ENCODE data around the gene RNF220.
"Not testable (repeated sequence)": the region's sequence is repeated elsewhere in the genome, so short reads cannot be mapped to it uniquely, and the experiment has no call there.

Gene RNF220

DNA sequence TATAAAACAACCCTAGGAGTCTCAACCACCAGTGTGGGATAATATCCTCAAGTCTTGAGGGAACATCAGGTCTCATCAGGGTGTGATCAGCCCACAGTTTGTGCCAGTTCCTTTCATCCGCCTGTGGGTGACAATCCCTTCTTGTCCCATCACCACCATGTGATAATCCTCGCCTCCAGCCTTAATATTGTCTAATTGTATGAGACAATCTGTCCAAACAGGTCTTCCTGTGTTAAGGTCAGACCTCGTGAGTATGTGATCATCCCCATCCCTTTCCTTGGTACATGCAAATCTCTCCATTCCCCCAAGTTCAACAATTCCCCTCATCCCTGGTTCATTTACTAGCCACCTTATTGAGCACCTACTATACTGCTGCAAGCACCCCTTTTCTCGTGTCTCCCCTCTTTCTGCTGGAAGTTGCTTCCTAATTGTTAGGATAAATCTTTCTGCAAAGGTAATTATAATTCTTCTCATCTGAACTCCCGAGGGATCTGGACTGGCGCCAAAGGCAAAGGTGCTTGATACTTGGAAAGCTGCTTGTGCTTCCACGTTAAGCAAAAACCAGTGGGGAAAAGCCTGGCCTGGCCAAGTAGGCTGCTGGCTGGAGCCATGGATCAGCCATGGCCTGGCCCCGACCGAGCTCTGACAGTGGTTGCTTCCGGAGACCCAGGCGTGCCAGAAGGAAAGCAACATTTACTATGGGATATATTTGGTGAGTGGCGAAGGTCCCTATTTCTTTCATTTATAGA is 92.5 kb downstream of the RNF220 start:
- DNase-seq, result no peak

DNA sequence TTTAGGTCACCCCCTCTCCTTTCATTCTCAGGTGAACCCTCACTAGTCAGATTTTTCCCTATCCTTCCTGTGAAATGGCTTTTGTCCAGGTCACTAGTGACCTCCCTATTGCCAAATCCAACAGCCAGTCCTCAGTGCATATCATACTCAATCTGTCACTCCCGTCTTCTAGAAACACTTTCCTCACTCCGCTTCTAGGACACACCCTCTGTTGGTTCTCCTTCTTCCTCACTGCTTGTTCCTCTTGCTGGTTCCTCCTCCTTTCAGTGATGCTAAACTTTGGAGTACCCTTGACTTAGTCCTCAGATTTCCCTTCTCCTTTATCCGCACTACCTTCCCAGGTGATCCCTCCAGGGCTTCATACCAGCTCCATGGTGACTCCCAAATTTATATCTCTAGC is 94.3 kb downstream of the RNF220 start:
- DNase-seq, result no peak

DNA sequence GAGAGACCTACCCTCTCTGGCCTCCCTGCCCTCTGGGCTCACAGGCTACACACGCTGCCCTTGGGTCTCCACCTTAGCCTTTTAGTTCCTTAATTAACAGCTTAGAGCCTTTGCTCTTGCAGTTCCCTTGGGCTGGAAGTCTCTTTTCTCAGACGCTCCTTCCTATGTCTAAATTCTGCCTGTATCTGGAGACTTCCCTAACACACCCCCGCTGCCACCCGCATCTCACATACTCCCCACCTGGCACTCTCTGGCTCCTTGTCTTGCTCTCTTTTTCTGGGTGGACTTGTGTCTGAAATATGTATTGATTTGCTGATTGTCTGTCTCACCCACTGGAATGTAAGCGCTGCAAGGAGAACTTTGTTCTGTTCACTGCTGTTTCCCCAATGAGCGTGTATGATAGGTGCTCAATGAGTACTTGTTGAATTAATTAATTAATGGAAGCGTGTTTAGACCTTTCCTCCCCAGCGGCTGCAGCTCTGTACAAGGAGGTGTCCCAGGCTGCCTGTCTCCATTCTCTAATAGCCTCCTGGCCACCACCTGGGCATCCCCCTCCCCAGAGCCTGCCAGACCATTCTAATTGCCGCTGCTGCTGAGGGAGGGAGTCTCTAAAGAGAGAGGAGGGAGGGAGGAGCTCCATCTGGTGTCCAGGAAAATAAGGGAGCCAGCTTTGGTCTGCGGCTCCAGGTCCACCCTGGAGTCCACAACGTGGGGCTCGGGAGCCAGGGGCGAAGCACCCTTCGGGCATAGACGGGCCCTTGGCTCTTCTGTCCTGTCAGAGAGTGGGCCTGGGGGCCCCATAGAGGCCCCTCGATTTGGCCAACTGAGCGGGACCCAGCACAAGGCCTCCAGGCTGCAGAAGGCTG is 95.4 kb downstream of the RNF220 start:
- DNase-seq, result no peak

DNA sequence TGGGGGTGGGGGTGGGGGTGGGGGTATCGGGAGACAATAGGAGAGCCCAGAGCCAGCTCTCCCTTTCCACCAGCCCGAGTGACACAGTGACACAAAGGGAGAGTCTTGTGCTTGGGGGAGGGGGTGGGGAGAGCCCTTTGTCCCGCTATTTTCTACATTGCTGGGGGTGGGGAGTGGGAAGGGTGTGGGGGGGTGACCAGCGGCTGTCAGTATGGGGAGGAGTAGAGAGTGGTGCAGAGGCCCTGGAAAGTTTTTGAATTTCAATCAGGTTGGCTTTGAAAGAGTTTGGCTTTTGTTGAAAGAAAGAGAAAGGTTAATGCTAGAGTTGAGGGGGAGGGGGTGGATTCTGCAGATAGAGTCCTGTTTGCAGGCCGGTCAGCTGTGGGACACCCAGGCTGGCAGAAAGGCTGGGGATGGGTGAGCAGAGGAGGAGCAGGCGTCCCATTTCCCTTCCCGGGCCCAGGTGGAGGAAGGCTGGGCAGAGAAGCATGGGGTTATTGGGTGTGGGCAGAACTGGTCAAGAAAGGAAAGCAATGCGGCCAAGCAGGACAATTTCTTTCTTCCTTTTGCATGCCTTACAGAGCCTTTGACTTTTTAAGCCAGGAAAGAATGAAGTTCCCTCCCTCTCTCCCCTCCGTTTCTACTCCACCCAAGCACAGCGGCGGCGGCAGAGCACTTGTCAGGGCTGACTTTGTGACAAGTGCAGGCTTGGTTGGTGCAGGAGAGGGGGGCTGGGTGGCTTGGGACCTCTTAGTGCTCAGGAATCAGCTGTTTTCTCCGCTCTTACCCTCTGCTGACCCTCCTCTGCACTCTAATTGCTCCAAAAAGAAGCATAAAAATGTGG is 96.2 kb downstream of the RNF220 start:
- no peak for DNase-seq

DNA sequence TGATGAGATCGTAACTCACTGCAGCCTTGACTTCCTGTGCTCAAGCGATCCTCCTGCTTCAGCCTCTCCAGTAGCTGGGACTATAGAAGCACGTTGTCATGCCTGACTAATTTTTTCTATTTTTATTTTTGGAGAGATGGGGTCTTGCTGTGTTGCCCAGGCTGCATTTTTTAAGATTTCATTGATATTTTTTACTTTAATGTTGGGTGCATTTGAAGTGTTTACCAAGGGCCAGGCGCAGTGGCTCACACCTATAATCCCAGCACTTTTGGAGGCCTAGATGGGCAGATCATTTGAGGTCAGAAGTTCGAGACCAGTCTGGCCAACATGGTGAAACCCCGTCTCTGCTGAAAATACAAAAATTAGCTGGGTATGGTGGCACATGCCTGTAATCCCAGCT is 97.8 kb downstream of the RNF220 start:
- DNase-seq, result not testable (repeated sequence)

DNA sequence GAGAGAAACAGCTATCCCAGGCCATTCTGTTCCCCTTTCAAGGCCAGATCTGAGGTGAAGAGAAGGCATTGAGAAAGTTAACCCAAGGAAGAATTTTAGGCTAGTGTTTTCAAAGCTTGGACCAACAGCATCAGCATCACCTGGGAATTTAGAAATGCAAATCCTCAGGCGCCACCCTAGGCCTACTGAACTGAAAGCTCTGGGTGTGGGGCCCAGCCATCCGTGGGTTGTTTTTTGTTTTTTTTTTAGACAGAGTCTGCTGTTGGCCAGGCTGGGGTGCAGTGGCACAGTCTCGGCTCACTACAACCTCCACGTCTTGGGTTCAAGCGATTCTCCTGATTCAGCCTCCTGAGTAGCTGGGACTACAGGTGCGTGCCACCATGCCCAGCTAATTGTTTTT is 98.6 kb downstream of the RNF220 start:
- DNase-seq, result no peak

DNA sequence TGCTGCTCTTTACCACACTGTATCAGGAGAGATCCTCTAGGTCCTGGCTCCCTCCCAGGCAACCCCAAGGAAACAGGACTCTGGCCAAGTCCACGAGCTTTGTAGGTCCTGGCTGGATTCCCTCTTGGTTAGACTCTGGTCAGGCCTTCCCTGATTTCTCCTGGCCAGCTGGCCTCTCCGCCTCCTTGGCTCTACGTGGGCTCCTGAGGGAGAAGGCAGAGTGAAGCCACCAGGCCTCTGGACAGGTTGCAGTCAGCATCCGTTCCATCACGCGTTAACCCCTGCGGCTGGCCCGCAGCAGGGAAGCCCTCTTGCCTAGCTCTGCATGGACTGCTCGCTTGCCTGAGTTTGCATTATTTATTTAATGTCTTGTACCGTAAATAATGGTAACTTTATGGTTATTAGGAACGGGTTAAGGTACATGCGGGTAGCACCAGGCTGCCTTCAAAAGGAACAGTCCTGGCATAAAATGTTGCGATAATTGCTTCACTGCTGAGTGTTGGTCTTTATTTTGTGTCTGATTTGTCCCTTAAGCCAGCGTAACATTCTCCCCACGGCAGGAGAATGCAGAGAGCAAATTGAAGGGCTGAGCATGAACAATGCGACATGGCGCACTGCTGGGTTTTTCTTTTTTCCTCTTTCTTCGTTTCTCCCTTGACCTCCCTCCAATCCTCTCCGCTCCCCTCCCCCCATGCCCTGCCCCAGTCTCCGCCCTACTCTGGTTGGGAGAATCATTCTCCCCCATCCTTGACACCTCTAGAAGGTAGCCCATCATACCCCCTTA is 100.3 kb downstream of the RNF220 start:
- DNase-seq, result no peak

DNA sequence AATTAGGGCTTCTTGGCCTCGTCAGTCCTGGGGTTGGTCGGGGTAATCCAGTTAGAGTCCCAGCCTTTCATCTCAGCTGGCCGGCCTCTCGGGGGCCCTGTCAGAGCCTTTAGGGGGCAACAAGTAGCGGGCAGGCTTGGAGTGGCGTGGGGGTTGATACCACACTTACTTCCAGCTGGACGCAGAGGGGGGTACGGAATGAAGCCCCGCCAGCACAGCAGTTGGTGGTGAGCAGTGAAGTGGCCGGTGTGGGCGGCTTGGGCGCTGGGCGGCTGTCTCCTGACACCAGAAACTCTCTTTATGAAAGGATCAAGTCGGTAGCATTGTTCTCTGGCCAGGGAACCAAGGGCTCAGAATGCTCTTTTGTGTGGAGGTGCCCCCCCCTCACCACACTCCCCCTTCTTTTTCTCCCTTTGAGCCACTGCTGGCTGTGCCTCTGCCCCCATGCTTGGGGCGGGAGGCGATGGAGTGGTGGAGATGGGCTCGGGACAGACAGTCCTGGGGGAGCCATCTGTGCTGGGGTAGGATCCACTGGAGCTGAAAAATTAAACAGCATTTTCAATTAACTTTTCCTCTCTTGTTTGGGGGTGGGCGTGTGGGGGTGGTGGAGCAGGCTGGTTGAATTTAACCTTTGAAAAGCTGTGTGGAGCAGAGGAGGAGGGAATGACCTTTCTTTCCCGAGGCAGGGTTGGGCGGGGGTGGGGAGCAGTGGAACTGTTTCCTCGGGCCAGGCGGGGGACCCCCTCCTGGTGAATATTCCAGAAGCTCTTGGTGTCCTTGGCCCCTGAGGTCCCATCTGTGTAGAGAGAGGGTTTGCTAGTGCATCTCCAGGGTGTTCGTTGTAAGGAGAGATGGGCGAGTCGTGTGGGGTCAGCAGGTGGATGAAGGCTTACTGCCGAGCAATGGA is 102.7 kb downstream of the RNF220 start:
- DNase-seq, result no peak

DNA sequence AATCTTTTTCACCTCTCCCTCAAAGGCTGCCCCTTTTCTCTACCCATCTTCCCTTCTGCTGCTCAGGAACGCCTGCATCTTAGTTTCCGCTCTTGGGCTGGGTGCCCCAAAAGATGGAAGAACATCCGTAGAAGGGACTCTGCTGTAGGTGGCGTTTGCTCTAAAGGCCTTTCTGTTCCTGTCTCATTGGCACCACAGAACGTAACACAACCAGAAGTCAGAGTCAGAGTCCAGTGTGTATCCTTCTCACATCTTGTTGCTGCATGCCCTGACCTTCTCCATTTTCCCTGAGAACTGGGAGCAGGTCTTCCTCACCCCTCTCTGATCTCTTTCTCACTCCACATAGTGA is 103.3 kb downstream of the RNF220 start:
- no peak for DNase-seq

DNA sequence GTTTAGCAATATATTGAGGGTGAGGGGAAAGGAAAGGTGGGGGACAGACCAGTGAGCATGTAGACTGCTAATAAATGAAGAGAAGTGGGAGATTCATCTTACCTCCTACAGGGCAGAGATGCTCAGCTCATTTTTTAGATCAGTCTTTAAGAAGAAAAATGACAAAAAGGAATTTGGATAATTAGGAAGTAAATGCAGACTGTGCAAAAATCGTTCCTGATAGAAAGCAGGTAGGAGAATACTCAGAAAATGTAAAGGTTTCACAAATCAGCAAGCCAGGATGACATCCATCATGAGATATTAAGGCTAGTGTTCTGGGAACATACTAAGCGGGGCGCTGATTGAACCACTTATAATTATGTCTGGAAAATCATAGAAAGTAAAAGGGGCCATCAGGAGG is 106.3 kb downstream of the RNF220 start:
- no peak for DNase-seq

DNA sequence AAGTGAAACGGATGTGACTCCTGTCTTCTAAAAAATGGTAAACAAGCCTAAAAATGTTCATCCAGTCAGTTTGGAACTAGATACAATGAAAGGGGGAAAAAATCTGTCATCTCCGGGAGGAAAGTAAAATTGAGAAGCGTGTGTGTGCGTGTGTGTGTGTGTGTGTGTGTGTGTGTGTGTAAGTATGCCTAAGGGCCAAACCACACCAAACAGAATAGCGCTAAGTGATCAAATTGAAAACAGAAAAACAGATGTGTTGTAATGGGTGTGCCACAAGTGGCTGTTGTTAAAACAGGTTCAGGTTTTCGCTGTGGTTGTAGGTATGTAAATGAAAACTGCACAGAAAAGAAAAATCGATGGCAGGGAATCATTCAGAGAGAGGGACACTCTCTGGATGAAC is 106.7 kb downstream of the RNF220 start:
- peak in 1 of 2 donors; percentile 28 for DNase-seq

DNA sequence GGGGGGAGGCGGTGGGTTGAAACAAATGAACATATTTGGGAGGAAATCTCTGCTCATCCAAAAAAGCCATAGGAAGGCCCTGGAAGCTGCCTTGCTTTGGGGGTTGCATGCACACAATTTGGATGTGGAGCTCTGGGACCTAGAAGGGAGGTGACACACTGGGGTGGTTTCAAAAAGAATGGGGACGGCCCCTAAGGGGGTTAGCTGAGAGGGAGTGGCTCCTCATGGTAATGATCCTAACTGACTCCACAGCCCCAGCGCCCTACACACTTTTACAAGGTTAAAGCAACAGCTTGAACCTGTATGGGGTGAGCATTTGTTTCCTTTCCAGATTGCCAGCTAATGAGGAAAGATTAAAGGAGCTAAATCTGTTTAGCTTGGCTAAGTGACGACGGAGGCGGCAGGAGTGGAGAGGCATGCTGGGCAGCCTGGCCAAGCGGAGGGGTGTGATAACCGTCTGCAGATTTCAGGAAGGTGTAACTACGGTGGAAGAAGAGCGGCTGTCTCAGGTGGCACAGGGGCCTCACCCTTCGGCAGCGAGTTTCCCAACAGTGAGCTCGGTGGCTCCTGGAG is 107.3 kb downstream of the RNF220 start:
- peak in 1 of 2 donors; percentile 20 for DNase-seq

DNA sequence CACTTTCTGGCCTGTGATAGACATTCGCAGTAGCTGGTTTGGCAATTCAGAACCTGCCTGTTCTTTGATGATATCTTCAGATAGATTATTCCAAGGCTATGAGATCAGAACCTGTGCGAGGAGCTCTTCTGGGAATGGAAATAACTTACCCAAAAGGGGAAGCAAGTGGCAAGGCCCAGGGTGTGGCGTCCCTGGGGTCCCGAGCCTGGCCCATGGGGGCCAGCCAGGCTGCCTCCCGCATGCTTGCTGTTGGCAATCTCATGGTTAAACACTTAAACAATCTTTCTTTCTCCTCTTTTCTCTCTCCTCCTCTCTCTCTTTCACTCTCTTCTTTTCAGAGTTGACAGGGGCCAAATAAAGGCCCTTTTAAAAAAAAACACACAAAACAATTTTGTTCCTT is 108.1 kb downstream of the RNF220 start:
- DNase-seq, result no peak

DNA sequence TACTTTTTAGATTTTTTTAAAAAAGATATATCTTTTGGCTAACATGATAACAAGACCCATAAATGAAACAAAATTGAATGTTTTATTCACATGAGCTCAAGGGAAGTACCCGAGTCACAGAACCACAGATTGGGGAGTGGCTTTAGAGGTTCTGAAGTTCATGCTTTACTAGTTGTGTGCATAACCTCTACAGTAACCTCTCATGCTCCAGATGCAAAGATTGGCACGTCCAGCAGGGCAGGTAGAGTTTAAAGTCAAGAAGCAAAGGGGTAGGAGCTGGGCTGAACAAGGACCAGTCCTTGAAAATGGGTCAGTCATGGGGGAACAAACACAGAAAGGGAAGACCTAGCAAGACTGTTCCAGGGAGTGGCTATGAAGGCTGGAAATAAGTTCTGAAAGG is 109.6 kb downstream of the RNF220 start:
- DNase-seq, result no peak

DNA sequence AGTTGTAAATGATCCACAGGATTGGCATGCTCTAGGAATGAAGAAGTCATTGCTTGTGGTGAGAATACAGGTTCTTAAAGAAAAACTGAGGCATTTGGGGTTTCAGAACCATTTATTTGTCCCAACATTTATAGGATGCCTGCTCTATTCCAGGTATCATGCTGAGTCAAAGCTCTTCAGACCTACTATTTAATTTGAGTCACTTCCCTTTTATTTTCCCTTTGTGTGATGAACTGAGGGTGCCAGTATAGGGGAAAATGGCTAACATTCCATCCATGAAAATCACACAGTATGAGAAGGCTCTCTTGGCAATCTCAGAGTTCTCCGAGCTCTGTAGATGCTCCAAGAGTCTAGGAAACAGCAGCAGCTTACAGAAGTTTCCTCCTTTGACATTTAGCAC is 110.4 kb downstream of the RNF220 start:
- no peak for DNase-seq

DNA sequence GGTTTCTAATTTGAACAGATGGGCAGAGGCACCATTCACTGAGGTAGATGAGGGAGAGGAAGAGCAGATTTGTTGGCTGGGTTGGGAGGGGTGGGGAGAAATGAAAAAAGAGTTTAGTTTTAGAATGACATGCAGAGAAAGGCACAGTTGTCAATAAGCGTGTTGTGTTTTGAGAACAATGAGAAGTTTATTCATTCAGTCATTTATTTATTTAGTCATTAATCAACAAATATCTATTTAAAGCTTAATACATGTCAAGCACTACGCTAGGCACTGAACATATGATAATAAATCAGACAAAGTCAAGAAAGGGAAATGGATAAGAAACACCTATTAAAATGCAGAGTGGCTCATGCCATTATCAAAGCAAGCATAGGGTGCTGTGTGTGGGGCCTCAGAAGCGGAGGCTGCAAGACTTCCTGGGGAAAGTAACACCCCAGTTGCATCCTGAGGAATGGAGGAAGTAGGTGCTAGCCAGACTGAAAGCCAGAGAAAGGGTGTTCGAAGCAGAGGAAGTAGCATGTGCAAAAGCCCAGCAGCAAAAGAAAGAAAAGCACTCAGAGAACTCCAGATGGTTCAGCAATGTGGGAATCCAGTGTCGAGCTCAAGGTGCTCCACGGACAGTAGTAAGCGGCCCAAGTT is 114.1 kb downstream of the RNF220 start:
- DNase-seq, result no peak

DNA sequence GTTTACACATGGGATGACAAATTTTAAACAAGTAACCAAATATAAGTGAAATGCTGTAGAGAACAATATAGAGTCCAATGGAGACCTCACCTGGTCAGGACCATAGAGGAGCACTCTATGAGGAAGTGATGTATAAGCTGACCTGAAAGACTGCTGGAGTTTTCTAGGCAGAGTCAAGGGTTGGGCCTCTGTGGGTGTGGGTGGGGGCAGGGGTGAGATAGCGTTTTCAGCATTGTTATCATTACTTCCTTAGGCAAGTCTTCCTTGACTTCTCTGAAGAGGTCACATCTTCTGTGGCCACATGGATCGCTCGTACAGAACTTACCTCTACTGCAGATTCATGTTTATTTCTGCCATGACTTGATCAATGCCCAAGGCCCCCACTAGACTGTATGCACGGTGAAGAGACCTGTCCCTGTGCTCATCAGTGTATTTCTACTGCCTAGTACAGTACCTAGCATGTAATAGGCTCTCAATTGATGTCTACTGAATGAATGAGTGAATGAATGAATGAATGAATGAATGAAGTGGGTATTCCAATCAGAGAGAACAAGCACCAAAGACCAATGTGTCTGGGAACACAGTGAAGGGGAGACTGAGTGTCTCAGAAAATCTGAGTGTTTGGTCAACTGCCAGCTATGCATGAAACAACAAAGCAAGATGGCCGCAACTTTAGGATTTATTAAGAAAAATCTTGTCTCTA is 116.5 kb downstream of the RNF220 start:
- DNase-seq, result no peak

DNA sequence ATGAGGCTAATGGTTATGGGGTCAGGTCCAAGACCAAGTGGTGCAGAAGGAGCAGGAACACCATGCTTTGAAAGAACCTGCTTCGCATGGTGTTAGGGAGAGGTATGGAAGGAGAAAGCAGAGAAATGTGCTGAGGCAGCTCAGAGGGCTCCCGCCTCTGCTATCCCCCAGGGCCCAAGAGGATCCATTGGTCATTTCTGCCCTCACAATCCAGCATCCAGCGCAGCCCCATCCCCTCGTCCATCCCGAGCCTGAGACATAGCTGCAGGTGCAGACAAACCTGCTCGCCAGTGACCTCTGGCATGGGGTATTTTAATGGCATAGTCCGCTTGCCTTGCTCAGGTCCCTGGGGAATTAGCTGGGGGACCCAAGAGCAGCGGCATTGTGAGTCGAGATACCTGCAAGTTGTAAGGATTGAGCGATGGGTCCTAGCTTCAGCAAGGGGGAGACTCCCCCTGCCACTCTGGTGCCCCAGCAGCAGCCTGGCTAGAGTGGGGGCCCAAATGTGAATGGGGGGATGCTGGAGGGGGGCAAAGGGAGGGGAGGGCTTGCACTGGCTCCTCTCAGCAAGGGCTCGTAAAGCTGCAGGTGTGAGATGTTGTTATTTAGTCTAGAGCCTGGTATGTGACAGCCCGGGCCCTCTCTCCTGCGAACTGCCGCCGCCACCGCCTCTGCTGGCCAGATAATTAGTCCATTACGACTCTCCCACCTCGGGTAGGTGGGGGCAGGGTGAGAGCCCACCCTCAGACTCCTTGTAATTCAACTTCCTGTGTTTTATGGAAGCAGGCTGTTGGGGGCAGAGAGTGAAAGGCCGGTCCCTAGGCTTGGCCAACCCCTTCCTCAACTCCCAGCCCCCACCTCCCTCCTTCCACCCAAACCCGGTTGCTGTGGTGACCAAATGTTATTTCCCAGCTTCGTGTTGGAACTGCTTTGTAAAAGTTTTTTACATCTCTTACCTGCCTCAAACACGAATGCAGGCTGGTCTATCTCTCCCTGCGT is 118.8 kb downstream of the RNF220 start:
- no peak for DNase-seq
